ENCODE data around the gene MMP11.

DNA sequence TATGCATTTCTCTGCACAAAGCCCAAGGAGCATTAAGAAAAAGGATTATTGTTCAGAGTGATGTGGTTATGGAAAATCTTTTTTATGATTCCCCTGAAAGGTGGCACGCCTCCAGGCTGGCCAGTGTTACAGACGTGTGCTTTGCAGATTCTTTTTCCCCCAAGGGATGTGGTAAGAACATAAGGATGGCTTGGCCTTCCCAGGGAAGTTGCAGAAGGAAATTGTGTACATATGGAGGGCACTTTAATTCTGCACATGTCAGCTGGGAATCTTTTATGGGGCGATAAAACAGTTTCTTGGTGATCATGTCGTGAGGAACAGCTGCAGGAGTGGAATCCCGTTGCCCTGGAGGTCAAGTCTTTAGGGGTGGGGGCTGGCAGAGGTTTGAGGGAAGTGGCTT, 23.8 kb downstream of the MMP11 start:
- TF ChIP-seq, protein P1, sequence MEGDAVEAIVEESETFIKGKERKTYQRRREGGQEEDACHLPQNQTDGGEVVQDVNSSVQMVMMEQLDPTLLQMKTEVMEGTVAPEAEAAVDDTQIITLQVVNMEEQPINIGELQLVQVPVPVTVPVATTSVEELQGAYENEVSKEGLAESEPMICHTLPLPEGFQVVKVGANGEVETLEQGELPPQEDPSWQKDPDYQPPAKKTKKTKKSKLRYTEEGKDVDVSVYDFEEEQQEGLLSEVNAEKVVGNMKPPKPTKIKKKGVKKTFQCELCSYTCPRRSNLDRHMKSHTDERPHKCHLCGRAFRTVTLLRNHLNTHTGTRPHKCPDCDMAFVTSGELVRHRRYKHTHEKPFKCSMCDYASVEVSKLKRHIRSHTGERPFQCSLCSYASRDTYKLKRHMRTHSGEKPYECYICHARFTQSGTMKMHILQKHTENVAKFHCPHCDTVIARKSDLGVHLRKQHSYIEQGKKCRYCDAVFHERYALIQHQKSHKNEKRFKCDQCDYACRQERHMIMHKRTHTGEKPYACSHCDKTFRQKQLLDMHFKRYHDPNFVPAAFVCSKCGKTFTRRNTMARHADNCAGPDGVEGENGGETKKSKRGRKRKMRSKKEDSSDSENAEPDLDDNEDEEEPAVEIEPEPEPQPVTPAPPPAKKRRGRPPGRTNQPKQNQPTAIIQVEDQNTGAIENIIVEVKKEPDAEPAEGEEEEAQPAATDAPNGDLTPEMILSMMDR (conservative IDR thresholded peaks at IDR 0.05) = no peak
- no peak for TF ChIP-seq ZFX (IDR thresholded peaks at IDR 0.05)

Measured in C4-2B (cell line).